WERI-Rb-1 (cell line): ENCODE results near the gene PIP4K2A.

Source experiments
- DNase-seq: peaks from one replicate; pipeline ENCODE4 v3.0.0-alpha.2; 2020
- H3K27ac ChIP-seq: fragments of 250-450 bp; sonication (Bioruptor Pico); 2 replicates; pipeline ENCODE4 v1.5.1; 2020; ENCODE audit warnings: mild to moderate bottlenecking, moderate library complexity
- H3K27me3 ChIP-seq: fragments of 250-450 bp; sonication (Bioruptor Pico); 2 replicates; pipeline ENCODE4 v1.5.1; 2021; ENCODE audit warnings: mild to moderate bottlenecking, low read depth, moderate library complexity; ENCODE audit not compliant: insufficient read depth, severe bottlenecking
- H3K36me3 ChIP-seq: fragments of 250-450 bp; sonication (Bioruptor Pico); 2 replicates; pipeline ENCODE4 v1.5.1; 2020; ENCODE audit warnings: mild to moderate bottlenecking, moderate library complexity
- H3K4me3 ChIP-seq: 2 replicates; pipeline ENCODE4 v1.5.1; 2011; ENCODE audit warnings: low read depth, mild to moderate bottlenecking, control low read depth, low read length
- H3K9me3 ChIP-seq: fragments of 250-450 bp; sonication (Bioruptor Pico); 2 replicates; pipeline ENCODE4 v1.5.1; 2021; ENCODE audit warnings: mild to moderate bottlenecking, moderate library complexity; ENCODE audit not compliant: severe bottlenecking
- TF ChIP-seq, protein P1 (sequence below): IDR thresholded peaks from 2 replicates; pipeline ENCODE4 v1.5.1; 2011; ENCODE audit warnings: low read depth, mild to moderate bottlenecking, control low read depth, inconsistent platforms, low read length

PIP4K2A gene

DNA sequence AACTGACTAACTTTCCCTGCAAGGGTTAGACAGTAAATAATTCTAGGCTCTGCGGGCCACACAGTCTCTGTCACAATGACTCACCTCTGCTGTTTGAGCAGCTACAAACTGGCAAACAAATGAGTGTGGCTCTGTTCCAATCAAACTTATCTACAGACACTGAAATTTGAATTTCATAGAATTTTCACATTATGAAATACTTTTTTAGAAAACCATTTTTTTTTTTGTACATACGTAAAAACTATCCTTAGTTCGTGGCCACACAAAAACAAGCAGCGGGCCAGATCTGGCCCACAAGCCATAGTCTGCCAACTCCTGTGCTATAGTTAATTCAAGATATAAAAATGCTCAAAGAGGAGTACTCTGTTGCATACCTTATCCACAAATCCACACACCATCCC is 32.6 kb downstream of the PIP4K2A start:
- Histone ChIP-seq H3K27ac (no peak overlapping the region), H3K36me3 (no peaks in the 10 kb centered on the region), H3K27me3 (no peaks in the 10 kb centered on the region), H3K9me3 (no peaks in the 10 kb centered on the region), H3K4me3 (no peak overlapping the region)
- DNase-seq: no peak
- TF ChIP-seq, protein P1, sequence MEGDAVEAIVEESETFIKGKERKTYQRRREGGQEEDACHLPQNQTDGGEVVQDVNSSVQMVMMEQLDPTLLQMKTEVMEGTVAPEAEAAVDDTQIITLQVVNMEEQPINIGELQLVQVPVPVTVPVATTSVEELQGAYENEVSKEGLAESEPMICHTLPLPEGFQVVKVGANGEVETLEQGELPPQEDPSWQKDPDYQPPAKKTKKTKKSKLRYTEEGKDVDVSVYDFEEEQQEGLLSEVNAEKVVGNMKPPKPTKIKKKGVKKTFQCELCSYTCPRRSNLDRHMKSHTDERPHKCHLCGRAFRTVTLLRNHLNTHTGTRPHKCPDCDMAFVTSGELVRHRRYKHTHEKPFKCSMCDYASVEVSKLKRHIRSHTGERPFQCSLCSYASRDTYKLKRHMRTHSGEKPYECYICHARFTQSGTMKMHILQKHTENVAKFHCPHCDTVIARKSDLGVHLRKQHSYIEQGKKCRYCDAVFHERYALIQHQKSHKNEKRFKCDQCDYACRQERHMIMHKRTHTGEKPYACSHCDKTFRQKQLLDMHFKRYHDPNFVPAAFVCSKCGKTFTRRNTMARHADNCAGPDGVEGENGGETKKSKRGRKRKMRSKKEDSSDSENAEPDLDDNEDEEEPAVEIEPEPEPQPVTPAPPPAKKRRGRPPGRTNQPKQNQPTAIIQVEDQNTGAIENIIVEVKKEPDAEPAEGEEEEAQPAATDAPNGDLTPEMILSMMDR: no peak

DNA sequence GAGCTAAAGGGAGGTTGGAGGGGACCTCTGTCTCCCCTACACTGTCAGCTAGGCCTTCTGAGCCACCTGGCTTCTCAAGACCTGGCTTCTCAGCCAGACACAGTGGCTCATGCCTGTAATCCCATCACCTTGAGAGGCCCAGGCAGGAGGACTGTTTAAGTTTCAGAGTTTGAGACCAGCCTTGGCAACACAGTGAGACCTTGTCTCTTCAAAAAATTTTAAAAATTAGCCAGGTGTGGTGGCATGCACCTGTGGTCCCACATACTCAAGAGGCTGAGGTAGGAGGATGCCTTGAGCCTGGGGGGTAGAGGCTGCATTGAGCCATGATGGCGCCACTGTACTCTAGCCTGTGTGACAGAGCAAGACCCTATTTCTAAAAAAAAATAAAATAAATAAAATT is 33.1 kb downstream of the PIP4K2A start:
- H3K4me3 ChIP-seq: no peak overlapping the region
- H3K36me3 ChIP-seq: no peaks in the 10 kb centered on the region
- H3K9me3 ChIP-seq: no peaks in the 10 kb centered on the region
- no peak for DNase-seq
- TF ChIP-seq, protein P1: no peak
- no peak overlapping the region for H3K27ac ChIP-seq
- H3K27me3 ChIP-seq: no peaks in the 10 kb centered on the region

DNA sequence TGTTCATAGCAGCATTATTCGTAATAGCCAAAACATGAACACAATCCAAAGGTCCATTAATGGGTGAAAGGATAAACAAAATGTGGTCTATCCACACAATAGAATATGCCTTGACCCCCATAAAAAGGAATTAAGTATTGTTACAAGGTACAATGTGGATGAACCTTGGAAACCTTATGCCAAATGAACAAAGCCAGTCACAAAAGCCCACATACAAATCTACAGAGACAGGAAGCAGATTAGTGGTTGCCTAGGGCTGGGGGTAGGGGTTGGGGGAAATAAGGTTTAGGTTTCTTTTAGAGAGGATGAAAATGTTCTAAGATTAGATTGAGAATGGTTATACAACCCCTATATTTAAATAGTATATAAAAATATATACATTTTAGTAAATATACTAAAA is 34.8 kb downstream of the PIP4K2A start:
- TF ChIP-seq, protein P1: no peak
- Histone ChIP-seq H3K9me3 (no peaks in the 10 kb centered on the region), H3K27ac (no peak overlapping the region), H3K36me3 (no peaks in the 10 kb centered on the region), H3K27me3 (no peaks in the 10 kb centered on the region), H3K4me3 (no peak overlapping the region)
- DNase-seq: no peak

DNA sequence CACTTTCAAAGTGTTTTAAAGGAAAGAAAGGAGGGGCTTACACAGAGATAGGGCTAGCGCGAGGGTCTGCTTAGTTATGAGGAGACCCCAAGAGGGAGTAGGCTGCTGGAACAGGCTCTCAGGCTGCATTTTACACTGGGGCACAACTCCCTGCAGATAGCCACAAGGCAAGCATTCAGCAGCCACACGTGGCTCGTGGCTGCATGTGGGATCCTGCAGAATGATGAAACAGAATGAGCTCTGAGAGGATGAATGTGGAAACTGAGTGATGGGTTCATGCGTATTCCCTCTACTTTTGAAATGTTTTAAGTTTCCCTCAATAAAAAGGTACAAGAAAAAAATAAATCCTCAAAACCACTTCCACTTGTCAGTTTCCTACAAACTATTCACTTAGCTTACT is 37.0 kb downstream of the PIP4K2A start:
- TF ChIP-seq, protein P1: no peak
- no peaks in the 10 kb centered on the region for H3K27me3 ChIP-seq
- DNase-seq: no peak
- no peak overlapping the region for H3K27ac ChIP-seq
- no peaks in the 10 kb centered on the region for H3K36me3 ChIP-seq
- no peaks in the 10 kb centered on the region for H3K9me3 ChIP-seq
- no peak overlapping the region for H3K4me3 ChIP-seq

DNA sequence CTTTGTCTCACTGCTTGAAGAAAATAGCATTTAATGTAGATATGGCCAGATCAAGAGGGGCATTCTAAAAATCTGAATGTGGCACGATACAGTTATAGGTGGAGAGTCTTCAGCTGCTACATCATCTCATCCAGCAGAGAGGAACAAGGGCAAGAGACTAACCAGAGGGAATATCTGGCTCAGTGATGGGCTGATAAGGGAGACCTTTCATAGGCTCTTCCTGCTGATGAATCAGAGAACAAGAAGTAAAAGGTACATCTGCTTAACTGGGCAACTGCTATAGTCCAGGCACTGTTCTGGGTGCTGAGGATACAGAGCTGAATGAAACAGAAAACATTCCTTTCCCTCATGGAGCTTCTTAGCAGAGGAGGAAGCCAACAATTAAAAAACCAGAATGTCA is 37.9 kb downstream of the PIP4K2A start:
- DNase-seq: no peak
- Histone ChIP-seq H3K36me3 (no peaks in the 10 kb centered on the region), H3K4me3 (no peak overlapping the region), H3K9me3 (no peaks in the 10 kb centered on the region), H3K27me3 (no peaks in the 10 kb centered on the region), H3K27ac (no peak overlapping the region)
- TF ChIP-seq, protein P1: no peak

DNA sequence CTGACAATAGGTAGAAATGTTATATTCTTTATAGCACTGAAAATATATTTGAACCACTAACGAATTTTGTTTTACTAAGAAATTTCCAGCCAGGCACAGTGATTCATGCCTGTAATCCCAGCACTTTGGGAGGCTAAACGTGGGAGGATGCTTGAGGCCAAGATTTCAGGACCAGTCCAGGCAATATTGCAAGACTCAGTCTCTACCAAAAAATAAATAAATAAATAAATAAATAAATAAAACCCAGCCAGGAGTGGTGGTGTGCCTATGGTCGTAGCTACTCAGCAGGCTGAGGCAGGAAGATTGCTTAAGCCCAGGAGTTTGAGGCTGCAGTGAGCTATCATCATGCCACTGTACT is 39.8 kb downstream of the PIP4K2A start:
- Histone ChIP-seq H3K27me3 (no peaks in the 10 kb centered on the region), H3K4me3 (no peak overlapping the region), H3K36me3 (no peaks in the 10 kb centered on the region), H3K27ac (no peak overlapping the region), H3K9me3 (no peaks in the 10 kb centered on the region)
- TF ChIP-seq, protein P1: no peak
- no peak for DNase-seq
